DOHH2 (cell line): ENCODE measurements around the gene RGR.

Source experiments
- EZH2phosphoT487 ChIP-seq: fragments of 200-600 bp; sonication (generic); IDR thresholded peaks from 2 replicates; pipeline ENCODE4 v1.6.1; 2017; ENCODE audit warnings: borderline replicate concordance, mild to moderate bottlenecking, antibody characterized with exemption, low read length, moderate library complexity, mixed read lengths
- TF ChIP-seq, protein P1 (sequence below): fragments of 200-600 bp; sonication (generic); IDR thresholded peaks from one replicate; pipeline ENCODE4 v1.5.1; 2014; ENCODE audit warnings: antibody characterized with exemption, mild to moderate bottlenecking, low read depth, low read length; ENCODE audit not compliant: poor library complexity, severe bottlenecking

DNA sequence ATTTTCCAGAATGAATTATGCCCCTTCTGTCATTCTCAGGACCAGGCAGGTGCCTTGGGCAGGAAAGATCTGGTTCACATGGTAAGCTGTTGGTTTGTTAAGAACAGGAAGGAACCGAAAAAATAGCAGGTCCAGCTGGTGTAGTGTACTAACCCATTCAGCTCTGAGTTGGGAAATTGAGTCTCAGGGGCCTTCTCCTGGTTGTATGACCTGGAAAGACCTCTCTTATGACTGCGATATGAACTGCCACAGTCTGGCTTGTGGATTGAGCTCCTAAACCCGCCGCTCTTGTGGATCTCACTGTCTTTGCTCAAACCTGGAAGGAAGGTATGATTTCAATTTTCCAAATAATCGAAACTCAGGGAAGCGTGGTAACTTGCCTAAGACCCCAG is 8.1 kb upstream of the RGR start:
- TF ChIP-seq, protein P1, sequence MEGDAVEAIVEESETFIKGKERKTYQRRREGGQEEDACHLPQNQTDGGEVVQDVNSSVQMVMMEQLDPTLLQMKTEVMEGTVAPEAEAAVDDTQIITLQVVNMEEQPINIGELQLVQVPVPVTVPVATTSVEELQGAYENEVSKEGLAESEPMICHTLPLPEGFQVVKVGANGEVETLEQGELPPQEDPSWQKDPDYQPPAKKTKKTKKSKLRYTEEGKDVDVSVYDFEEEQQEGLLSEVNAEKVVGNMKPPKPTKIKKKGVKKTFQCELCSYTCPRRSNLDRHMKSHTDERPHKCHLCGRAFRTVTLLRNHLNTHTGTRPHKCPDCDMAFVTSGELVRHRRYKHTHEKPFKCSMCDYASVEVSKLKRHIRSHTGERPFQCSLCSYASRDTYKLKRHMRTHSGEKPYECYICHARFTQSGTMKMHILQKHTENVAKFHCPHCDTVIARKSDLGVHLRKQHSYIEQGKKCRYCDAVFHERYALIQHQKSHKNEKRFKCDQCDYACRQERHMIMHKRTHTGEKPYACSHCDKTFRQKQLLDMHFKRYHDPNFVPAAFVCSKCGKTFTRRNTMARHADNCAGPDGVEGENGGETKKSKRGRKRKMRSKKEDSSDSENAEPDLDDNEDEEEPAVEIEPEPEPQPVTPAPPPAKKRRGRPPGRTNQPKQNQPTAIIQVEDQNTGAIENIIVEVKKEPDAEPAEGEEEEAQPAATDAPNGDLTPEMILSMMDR, result no peak
- TF ChIP-seq EZH2phosphoT487, result no peak
